Stomach smooth muscle (tissue), 2 donors: Measurements from ENCODE around the gene NCF2.
"Not testable (repeated sequence)": the region's sequence is repeated elsewhere in the genome, so short reads cannot be mapped to it uniquely, and the experiment has no call there.

Experiments
- H3K27ac ChIP-seq: one replicate; pipeline ENCODE4 v1.7.0; 2013; ENCODE audit warnings: mild to moderate bottlenecking, low read length, inconsistent platforms
- H3K27me3 ChIP-seq, 2 donors: one replicate each; pipeline ENCODE4 v1.7.0; 2013; ENCODE audit warnings: low read length in 2 of 2; ENCODE audit not compliant: insufficient read depth in 2 of 2, control insufficient read depth in 1 of 2
- H3K36me3 ChIP-seq, 2 donors: one replicate each; pipeline ENCODE4 v1.7.0; 2013; ENCODE audit warnings: low read length in 2 of 2; ENCODE audit not compliant: control insufficient read depth in 2 of 2, insufficient read depth in 2 of 2
- H3K4me1 ChIP-seq: one replicate; pipeline ENCODE4 v1.7.0; 2013; ENCODE audit warnings: low read length; ENCODE audit not compliant: control insufficient read depth, insufficient read depth
- H3K4me3 ChIP-seq, 2 donors: one replicate each; pipeline ENCODE4 v1.7.0; 2013; ENCODE audit warnings: low read length in 2 of 2
- H3K9ac ChIP-seq, 2 donors: one replicate each; pipeline ENCODE4 v1.7.0; 2013; ENCODE audit warnings: low read length in 2 of 2, mild to moderate bottlenecking in 1 of 2
- H3K9me3 ChIP-seq, 2 donors: one replicate each; pipeline ENCODE4 v1.7.0; 2013; ENCODE audit warnings: low read length in 2 of 2; ENCODE audit not compliant: control insufficient read depth in 2 of 2
- donor health status: healthy.
- donor health status: Pancreatic carcinoma.

Gene NCF2

DNA sequence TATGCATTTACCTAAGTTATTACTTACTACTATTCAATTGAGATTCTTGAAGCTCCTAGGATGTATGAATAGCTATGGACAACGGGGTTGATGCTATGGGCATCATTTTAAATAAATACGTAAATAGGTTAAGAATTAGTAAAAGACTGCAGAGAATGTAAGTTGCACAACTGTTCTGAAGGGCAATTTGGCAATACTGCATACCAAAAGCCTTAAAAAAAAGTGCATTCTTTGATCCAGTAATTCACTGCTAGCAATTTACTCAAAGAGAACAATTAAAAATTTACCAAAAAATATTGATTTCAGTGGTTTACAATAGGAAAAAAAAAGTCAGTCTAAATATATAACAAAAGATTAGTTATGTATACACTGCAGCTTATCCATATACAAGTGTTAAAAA is 41.9 kb upstream of the NCF2 start:
- Histone ChIP-seq H3K36me3 (peaks cover 8 to 22% of the 10 kb centered on the region in 2 donors), H3K27me3 (no peaks in the 10 kb centered on the region), H3K4me3 (peak overlapping the region; percentile 87 to 89), H3K4me1 (peaks cover 6% of the 10 kb centered on the region), H3K9me3 (no peaks in the 10 kb centered on the region), H3K27ac (peak overlapping the region; percentile 77), H3K9ac (peak overlapping the region in 1 of 2 donors; percentile 97)

DNA sequence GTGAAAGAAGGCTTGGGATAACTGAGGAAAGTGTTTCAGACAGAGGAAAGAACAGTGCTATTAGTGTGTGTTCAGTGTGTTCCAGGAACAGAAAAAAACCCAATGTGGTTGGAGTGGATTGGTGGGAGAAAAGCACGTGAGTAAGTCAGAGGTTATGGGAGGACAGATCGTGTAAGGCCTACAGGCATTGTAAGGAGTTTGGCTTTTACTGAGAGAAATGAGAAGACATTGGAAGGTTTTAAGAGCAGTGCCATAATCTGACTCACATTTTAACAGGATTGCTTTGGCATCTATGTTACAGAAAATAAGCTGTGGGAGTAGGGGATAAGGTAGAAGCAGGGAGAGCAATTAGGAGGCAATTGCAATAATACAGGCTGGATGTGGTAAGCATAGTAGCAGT is 40.5 kb upstream of the NCF2 start:
- H3K9me3 ChIP-seq, result no peaks in the 10 kb centered on the region
- H3K4me3 ChIP-seq, result peak overlapping the region in 1 of 2 donors; percentile 33
- H3K9ac ChIP-seq, result peak overlapping the region in 1 of 2 donors; percentile 19
- no peaks in the 10 kb centered on the region for H3K27me3 ChIP-seq
- H3K27ac ChIP-seq, result peak overlapping the region; percentile 1
- H3K36me3 ChIP-seq, result peaks cover 8 to 22% of the 10 kb centered on the region in 2 donors
- peaks cover 2% of the 10 kb centered on the region for H3K4me1 ChIP-seq

DNA sequence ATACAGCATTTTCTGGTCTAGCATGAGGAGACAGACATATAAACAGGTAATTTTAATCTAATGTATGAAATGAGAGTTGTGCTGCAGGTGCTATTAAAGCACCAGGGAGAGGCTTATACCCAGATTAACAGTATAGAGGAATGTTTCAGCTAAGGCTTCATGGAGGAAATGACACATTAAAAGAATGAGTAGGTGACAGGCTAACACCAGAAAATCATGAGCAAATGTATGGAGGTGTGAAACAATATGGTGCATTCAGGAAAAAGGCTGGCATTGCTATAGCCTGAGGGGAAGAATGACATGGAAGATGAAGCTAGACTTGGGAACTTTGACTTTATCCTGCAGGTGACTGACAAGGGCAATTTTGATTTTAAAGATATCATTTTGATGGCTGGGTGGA is 38.3 kb upstream of the NCF2 start:
- H3K4me1 ChIP-seq, result peaks cover 7% of the 10 kb centered on the region
- H3K9ac ChIP-seq, result no peak overlapping the region
- no peak overlapping the region for H3K4me3 ChIP-seq
- H3K27me3 ChIP-seq, result no peaks in the 10 kb centered on the region
- no peak overlapping the region for H3K27ac ChIP-seq
- H3K36me3 ChIP-seq, result peaks cover 8 to 27% of the 10 kb centered on the region in 2 donors
- no peaks in the 10 kb centered on the region for H3K9me3 ChIP-seq

DNA sequence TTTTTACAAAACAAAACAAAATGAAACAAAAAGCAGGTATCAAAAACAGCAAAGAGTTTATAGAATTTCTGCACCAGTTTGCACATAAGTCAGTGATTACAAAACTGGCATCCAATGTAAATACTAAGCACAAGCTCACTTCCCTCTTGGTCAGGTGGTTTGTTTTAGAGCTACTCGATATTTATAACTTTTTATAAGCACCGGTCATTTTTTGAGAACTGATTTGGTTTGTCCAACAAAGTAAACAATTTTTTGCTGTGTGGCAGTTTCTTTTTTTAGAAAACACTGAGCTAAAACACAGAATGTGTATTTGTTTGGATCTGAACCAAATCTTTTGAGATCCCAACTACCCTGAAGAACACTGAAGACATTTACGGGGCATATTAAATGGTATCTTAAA is 36.0 kb upstream of the NCF2 start:
- H3K36me3 ChIP-seq, result peaks cover 8 to 27% of the 10 kb centered on the region in 2 donors
- peaks cover 14% of the 10 kb centered on the region for H3K4me1 ChIP-seq
- not testable (repeated sequence) for H3K9ac ChIP-seq

DNA sequence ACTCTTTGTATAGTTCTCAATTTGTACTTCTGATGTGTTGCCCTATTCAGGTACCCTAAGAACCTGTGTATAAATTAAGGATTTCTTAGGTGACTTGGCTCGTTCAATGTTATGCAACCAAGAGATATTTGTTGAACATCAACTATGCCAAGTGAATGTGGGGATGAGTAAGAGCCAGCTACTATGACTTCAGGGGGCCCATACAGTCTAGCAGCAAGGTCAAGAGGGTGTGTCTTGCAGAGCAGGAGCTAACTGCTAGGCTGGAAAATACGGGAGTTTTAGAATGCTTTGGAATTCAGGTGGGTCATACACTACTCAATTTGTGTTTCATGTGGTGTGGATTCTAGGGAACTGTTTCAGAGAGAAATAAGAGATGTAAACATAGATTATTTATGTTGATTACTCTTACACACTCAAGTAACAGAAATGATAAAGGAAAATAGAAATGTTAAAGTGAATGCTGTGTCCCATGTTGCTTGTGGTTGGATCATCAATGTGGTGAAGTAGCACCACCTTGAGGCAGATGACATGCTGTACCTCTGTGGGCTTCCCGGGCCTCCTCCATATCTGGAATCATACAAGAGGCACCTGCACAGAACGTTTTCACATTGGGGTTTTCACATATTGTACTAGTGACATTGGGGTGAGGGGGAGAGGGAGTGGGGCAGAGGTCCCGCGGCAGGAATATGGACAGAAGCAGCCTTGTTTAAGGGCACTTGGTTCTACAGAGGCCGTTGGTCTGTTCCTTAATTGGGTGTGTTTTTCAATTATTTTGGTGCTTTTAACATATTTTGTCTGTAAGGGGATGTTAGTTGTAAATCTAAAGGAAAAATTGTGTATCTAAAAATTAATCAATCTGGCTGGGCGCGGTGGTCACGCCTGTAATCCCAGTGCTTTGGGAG is 32.9 kb upstream of the NCF2 start:
- Histone ChIP-seq H3K9me3 (no peaks in the 10 kb centered on the region), H3K36me3 (peaks cover 0 to 11% of the 10 kb centered on the region in 2 donors), H3K27me3 (no peaks in the 10 kb centered on the region), H3K4me3 (no peak overlapping the region), H3K9ac (no peak overlapping the region), H3K27ac (peak overlapping the region; percentile 71), H3K4me1 (peaks cover 12% of the 10 kb centered on the region)

More for the DNA sequence above, 36.0 kb upstream of the NCF2 start:
- peak overlapping the region; percentile 1 for H3K27ac ChIP-seq
- not testable (repeated sequence) for H3K27me3 ChIP-seq, H3K9me3 ChIP-seq, H3K4me3 ChIP-seq

DNA sequence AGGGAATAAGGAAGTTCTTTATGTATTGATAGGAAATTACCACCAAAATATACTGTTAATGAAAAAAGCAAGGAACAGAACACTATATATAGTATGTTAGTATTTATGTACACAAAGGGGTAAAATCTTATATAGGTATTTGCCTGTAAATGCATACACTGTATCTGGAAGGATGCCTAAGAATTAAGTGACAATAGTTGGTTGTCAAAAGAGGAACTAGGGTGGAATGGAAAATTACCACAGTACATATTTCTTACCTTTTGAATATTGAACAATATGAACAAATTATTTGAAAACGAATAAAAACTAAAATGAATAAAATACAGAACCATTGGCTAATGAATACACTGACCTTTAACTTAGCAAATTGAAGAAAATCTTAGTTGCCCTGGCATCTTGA is 31.8 kb upstream of the NCF2 start:
- no peak overlapping the region for H3K9ac ChIP-seq
- H3K9me3 ChIP-seq, result no peaks in the 10 kb centered on the region
- H3K27me3 ChIP-seq, result no peaks in the 10 kb centered on the region
- no peak overlapping the region for H3K27ac ChIP-seq
- peaks cover 12% of the 10 kb centered on the region for H3K4me1 ChIP-seq
- peaks cover 0 to 5% of the 10 kb centered on the region in 2 donors for H3K36me3 ChIP-seq
- H3K4me3 ChIP-seq, result no peak overlapping the region

DNA sequence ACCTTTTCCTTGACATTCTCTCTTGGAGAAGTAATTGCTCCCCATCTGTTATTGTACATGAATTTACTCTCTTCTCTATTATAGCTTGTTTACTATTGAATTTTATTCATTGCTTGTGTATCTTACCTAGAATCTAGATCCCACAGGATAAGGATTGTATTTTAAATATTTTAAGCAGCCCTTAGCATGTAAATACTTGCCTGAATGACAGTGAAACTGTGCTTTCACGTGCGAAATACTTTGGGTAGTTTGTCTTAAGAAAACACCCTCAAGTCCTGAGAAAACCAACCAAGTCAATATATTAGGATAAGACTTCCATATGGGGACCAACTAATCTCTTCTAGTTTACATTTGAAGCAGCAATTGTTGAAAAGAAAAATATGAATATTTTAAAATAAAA is 30.1 kb upstream of the NCF2 start:
- H3K4me1 ChIP-seq, result peaks cover 7% of the 10 kb centered on the region
- no peak overlapping the region for H3K4me3 ChIP-seq
- peaks cover 0 to 3% of the 10 kb centered on the region in 2 donors for H3K36me3 ChIP-seq
- H3K9ac ChIP-seq, result no peak overlapping the region
- H3K27me3 ChIP-seq, result no peaks in the 10 kb centered on the region
- no peaks in the 10 kb centered on the region for H3K9me3 ChIP-seq
- H3K27ac ChIP-seq, result no peak overlapping the region

DNA sequence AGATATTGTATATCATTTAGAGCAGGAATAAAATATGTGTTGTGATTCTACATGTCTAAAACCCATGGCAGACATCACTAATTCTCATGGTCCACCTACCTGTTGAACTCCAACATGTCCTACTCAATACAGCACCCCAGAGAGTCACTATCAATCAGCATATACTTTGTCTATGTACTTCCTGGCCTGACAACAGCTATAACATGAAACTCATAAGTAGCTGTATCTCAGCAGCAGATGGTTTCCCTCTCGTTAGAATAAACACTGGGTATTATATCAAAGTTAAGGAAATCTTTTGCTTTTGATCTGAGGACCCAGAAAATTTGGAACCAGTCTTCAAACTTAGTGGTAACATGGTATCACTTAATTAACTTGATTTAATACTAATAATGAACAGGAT is 29.5 kb upstream of the NCF2 start:
- Histone ChIP-seq H3K27me3 (no peaks in the 10 kb centered on the region), H3K9ac (no peak overlapping the region), H3K36me3 (peaks cover 0 to 3% of the 10 kb centered on the region in 2 donors), H3K4me3 (no peak overlapping the region), H3K9me3 (no peaks in the 10 kb centered on the region), H3K27ac (no peak overlapping the region), H3K4me1 (peaks cover 7% of the 10 kb centered on the region)

DNA sequence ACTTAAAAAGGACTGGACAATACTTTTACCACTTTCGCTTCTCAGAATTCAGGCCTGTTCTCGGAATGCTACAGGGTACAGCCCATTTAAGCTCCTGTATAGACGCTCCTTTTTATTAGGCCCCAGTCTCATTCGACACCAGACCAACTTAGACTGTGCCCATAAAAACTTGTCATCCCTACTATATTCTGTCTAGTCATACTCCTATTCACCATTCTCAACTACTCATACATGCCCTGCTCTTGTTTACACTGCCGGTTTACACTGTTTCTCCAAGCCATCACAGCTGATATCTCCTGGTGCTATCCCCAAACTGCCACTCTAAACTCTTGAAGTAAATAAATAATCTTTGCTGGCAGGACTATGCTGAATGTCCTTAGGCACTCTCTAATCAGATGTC is 27.9 kb upstream of the NCF2 start:
- not testable (repeated sequence) for H3K36me3 ChIP-seq, H3K4me1 ChIP-seq, H3K4me3 ChIP-seq, H3K27ac ChIP-seq, H3K9ac ChIP-seq, H3K27me3 ChIP-seq, H3K9me3 ChIP-seq

DNA sequence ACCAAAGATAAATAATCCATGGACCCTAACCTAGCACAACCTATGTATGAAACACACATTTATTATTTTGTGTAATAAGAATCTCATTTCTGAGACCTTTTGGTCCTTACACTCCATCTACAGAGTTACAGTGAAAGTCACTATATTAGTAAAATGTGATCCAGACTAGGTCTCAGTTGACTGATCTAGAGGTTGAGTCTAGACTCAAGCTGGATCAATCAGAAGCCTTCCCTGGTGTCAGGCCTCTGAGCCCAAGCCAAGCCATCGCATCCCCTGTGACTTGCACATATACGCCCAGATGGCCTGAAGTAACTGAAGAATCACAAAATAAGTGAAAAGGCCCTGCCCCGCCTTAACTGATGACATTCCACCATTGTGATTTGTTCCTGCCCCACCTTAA is 22.7 kb upstream of the NCF2 start:
- H3K27me3 ChIP-seq, H3K9ac ChIP-seq, H3K36me3 ChIP-seq, H3K4me3 ChIP-seq, H3K9me3 ChIP-seq, H3K27ac ChIP-seq: not testable (repeated sequence)
- peaks cover 18% of the 10 kb centered on the region for H3K4me1 ChIP-seq

DNA sequence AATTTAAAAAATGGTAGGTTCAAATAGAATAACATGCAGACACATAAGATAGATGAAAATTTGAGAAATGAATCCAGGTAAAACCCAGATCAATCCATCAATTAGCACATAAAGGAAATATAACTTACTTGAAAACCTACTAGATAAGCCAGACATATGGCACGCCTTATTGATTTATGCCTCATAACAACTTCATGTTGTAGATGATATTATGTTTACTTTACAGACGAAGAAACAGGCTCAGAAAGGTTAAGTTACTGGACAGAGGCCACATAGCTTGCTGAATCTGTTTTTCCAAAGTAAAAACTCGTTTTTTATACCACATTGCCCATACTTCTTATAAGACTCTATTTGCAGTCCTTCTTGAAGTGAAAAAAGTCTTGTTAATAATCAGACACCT is 22.1 kb upstream of the NCF2 start:
- no peaks in the 10 kb centered on the region for H3K27me3 ChIP-seq
- H3K4me1 ChIP-seq, result peaks cover 18% of the 10 kb centered on the region
- no peak overlapping the region for H3K4me3 ChIP-seq
- H3K9ac ChIP-seq, result no peak overlapping the region
- H3K27ac ChIP-seq, result no peak overlapping the region
- no peaks in the 10 kb centered on the region for H3K9me3 ChIP-seq
- no peaks in the 10 kb centered on the region for H3K36me3 ChIP-seq
